Measurements from ENCODE around the gene B4GALT3.
A peak's percentile ranks its signal among the peaks of the same experiment; 100 is the strongest.

Gene B4GALT3

GRCh38 chr1:161201836-161202712, 24.8 kb upstream of the B4GALT3 start, which contains the start of gene NDUFS2:
Gene NDUFS2, plus strand, starts transcription at chr1:161202367. Its CDS starts 19 bp downstream, at chr1:161202386.
- DNase-seq: peak; percentile 98

GRCh38 chr1:161200992-161201835, 23.9 kb upstream of the B4GALT3 start:
- DNase-seq: no peak

GRCh38 chr1:161200421-161200991, 23.2 kb upstream of the B4GALT3 start:
- DNase-seq: no peak

GRCh38 chr1:161199506-161200139, 22.3 kb upstream of the B4GALT3 start:
- no peak for DNase-seq

- DNase-seq: no peak
These were observed 21.7 kb upstream of the B4GALT3 start, which contains the start of gene ADAMTS4 for GRCh38 chr1:161198897-161199431. Gene ADAMTS4, minus strand, starts transcription at chr1:161199054. Its CDS starts 427 bp downstream, at chr1:161198627.

- DNase-seq: no peak
These were observed 21.0 kb upstream of the B4GALT3 start for GRCh38 chr1:161198194-161198896.

GRCh38 chr1:161197560-161198193, 20.4 kb upstream of the B4GALT3 start:
- no peak for DNase-seq

- DNase-seq: no peak
These were observed 19.5 kb upstream of the B4GALT3 start for GRCh38 chr1:161196521-161197451.

- DNase-seq: no peak
These were observed 18.8 kb upstream of the B4GALT3 start for GRCh38 chr1:161196111-161196510.

- DNase-seq: no peak
These were observed 17.9 kb upstream of the B4GALT3 start for GRCh38 chr1:161195171-161195570.

GRCh38 chr1:161193561-161194235, 16.4 kb upstream of the B4GALT3 start:
- DNase-seq: no peak

- DNase-seq: peak; percentile 85
These were observed 15.5 kb upstream of the B4GALT3 start for GRCh38 chr1:161192476-161193465.

- no peak for DNase-seq
These were observed 14.7 kb upstream of the B4GALT3 start for GRCh38 chr1:161191971-161192370.

GRCh38 chr1:161190962-161191521, 13.7 kb upstream of the B4GALT3 start:
- DNase-seq: no peak

- DNase-seq: no peak
These were observed 11.7 kb upstream of the B4GALT3 start for GRCh38 chr1:161189036-161189435.

GRCh38 chr1:161188381-161188780, 11.1 kb upstream of the B4GALT3 start:
- no peak for DNase-seq

- DNase-seq: no peak
These were observed 10.0 kb upstream of the B4GALT3 start for GRCh38 chr1:161187311-161187710.

Measured in CD4-positive, alpha-beta T cell treated with Interleukin-4 for 4 hours (primary cell).